Parathyroid adenoma (tissue), 2 donors: ENCODE results near the gene SST.

Experiments used
- H2AFZ ChIP-seq: fragments of 300-600 bp; sonication (generic); one replicate; pipeline ENCODE4 v1.7.0; 2017; ENCODE audit warnings: antibody characterized with exemption, mild to moderate bottlenecking
- H3K27ac ChIP-seq: fragments of 300-600 bp; sonication (generic); one replicate; pipeline ENCODE4 v1.7.0; 2017
- H3K27me3 ChIP-seq: fragments of 300-600 bp; sonication (generic); one replicate; pipeline ENCODE4 v1.7.0; 2017; ENCODE audit warnings: low read length; ENCODE audit not compliant: control insufficient read depth, insufficient read depth
- H3K36me3 ChIP-seq: fragments of 300-600 bp; sonication (generic); one replicate; pipeline ENCODE4 v1.7.0; 2017; ENCODE audit warnings: low read length; ENCODE audit not compliant: control insufficient read depth, insufficient read depth
- H3K4me1 ChIP-seq: fragments of 300-600 bp; sonication (generic); one replicate; pipeline ENCODE4 v1.7.0; 2017; ENCODE audit warnings: control low read depth
- H3K4me2 ChIP-seq: fragments of 300-600 bp; sonication (generic); one replicate; pipeline ENCODE4 v1.7.0; 2017; ENCODE audit warnings: low read length
- H3K4me3 ChIP-seq: fragments of 300-600 bp; sonication (generic); one replicate; pipeline ENCODE4 v1.7.0; 2017; ENCODE audit warnings: low read depth, low read length
- H3K79me2 ChIP-seq: fragments of 300-600 bp; sonication (generic); one replicate; pipeline ENCODE4 v1.7.0; 2017; ENCODE audit warnings: control low read depth
- H3K9ac ChIP-seq: fragments of 300-600 bp; sonication (generic); one replicate; pipeline ENCODE4 v1.7.0; 2017; ENCODE audit warnings: mild to moderate bottlenecking
- H3K9me3 ChIP-seq: fragments of 300-600 bp; sonication (generic); one replicate; pipeline ENCODE4 v1.7.0; 2017; ENCODE audit warnings: low read length; ENCODE audit not compliant: control insufficient read depth
- TF ChIP-seq, protein P1 (sequence below): fragments of 300-600 bp; sonication (generic); IDR thresholded peaks from one replicate; pipeline ENCODE4 v1.7.0; 2017; ENCODE audit warnings: antibody characterized with exemption, mild to moderate bottlenecking
- donor health status: primary hyperparathyroidism.

SST gene

GRCh38 chr3:187714404-187714979 lies 44.3 kb upstream of the SST start:
- H3K27ac ChIP-seq, result no peak overlapping the region
- no peak overlapping the region for H3K9ac ChIP-seq
- no peak overlapping the region for H3K4me2 ChIP-seq
- H3K4me3 ChIP-seq, result no peak overlapping the region
- no peaks in the 10 kb centered on the region for H3K4me1 ChIP-seq
- TF ChIP-seq, protein P1, sequence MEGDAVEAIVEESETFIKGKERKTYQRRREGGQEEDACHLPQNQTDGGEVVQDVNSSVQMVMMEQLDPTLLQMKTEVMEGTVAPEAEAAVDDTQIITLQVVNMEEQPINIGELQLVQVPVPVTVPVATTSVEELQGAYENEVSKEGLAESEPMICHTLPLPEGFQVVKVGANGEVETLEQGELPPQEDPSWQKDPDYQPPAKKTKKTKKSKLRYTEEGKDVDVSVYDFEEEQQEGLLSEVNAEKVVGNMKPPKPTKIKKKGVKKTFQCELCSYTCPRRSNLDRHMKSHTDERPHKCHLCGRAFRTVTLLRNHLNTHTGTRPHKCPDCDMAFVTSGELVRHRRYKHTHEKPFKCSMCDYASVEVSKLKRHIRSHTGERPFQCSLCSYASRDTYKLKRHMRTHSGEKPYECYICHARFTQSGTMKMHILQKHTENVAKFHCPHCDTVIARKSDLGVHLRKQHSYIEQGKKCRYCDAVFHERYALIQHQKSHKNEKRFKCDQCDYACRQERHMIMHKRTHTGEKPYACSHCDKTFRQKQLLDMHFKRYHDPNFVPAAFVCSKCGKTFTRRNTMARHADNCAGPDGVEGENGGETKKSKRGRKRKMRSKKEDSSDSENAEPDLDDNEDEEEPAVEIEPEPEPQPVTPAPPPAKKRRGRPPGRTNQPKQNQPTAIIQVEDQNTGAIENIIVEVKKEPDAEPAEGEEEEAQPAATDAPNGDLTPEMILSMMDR, result peak; percentile 94
- H2AFZ ChIP-seq, result peak overlapping the region; percentile 1
- H3K9me3 ChIP-seq, result no peaks in the 10 kb centered on the region
- no peaks in the 10 kb centered on the region for H3K79me2 ChIP-seq
- H3K27me3 ChIP-seq, result no peaks in the 10 kb centered on the region
- H3K36me3 ChIP-seq, result no peaks in the 10 kb centered on the region

GRCh38 chr3:187713504-187713903 lies 43.3 kb upstream of the SST start:
- Histone ChIP-seq H3K27ac (no peak overlapping the region), H3K4me1 (no peaks in the 10 kb centered on the region), H3K36me3 (no peaks in the 10 kb centered on the region), H3K27me3 (no peaks in the 10 kb centered on the region), H2AFZ (no peak overlapping the region), H3K4me2 (no peak overlapping the region), H3K4me3 (no peak overlapping the region), H3K9me3 (no peaks in the 10 kb centered on the region), H3K9ac (no peak overlapping the region), H3K79me2 (no peaks in the 10 kb centered on the region)
- TF ChIP-seq, protein P1, result no peak

GRCh38 chr3:187709155-187709554 lies 39.0 kb upstream of the SST start:
- TF ChIP-seq, protein P1, result no peak
- Histone ChIP-seq H3K27me3 (no peaks in the 10 kb centered on the region), H3K4me1 (no peaks in the 10 kb centered on the region), H2AFZ (no peak overlapping the region), H3K9ac (no peak overlapping the region), H3K4me2 (no peak overlapping the region), H3K79me2 (no peaks in the 10 kb centered on the region), H3K36me3 (no peaks in the 10 kb centered on the region), H3K27ac (no peak overlapping the region), H3K9me3 (no peaks in the 10 kb centered on the region), H3K4me3 (no peak overlapping the region)

GRCh38 chr3:187708696-187709095 lies 38.5 kb upstream of the SST start:
- Histone ChIP-seq H2AFZ (no peak overlapping the region), H3K9ac (no peak overlapping the region), H3K79me2 (no peaks in the 10 kb centered on the region), H3K4me3 (no peak overlapping the region), H3K4me1 (no peaks in the 10 kb centered on the region), H3K9me3 (no peaks in the 10 kb centered on the region), H3K4me2 (no peak overlapping the region), H3K27me3 (no peaks in the 10 kb centered on the region), H3K27ac (no peak overlapping the region), H3K36me3 (no peaks in the 10 kb centered on the region)
- TF ChIP-seq, protein P1, result no peak

DNA sequence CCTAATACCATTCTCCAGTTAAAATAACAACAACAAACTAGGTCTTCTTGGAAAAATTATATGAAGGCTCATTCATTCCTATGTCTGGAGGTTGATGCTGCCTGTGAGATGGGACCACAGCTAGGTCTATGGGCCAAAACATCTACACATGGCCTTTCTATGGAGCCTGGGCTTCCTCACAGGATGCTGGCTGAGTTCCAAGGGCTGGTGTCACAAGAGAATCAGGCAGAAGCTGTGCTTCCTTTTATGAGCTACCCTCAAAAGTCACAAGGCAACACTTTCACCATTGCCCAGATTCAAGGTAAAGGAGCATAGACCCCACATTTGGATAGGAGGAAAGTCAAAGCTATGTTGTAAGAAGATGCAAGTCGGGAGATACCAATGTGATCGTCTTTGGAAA lies 36.8 kb upstream of the SST start:
- H3K27ac ChIP-seq, result no peak overlapping the region
- H3K4me3 ChIP-seq, result no peak overlapping the region
- no peak overlapping the region for H3K9ac ChIP-seq
- H3K4me2 ChIP-seq, result no peak overlapping the region
- TF ChIP-seq, protein P1, result no peak
- no peaks in the 10 kb centered on the region for H3K27me3 ChIP-seq
- no peaks in the 10 kb centered on the region for H3K79me2 ChIP-seq
- H3K4me1 ChIP-seq, result no peaks in the 10 kb centered on the region
- H3K36me3 ChIP-seq, result no peaks in the 10 kb centered on the region
- H3K9me3 ChIP-seq, result no peaks in the 10 kb centered on the region
- H2AFZ ChIP-seq, result no peak overlapping the region
